HG03342 (cell line): ENCODE measurements around the gene EIF4A3.

Experiments
- ATAC-seq: cut with Tn5 transposase; IDR thresholded peaks from one replicate; pipeline ENCODE4 v1.9.1; 2021; ENCODE audit warnings: mild to moderate bottlenecking, moderate library complexity; ENCODE audit not compliant: unreplicated experiment

The EIF4A3 gene

DNA sequence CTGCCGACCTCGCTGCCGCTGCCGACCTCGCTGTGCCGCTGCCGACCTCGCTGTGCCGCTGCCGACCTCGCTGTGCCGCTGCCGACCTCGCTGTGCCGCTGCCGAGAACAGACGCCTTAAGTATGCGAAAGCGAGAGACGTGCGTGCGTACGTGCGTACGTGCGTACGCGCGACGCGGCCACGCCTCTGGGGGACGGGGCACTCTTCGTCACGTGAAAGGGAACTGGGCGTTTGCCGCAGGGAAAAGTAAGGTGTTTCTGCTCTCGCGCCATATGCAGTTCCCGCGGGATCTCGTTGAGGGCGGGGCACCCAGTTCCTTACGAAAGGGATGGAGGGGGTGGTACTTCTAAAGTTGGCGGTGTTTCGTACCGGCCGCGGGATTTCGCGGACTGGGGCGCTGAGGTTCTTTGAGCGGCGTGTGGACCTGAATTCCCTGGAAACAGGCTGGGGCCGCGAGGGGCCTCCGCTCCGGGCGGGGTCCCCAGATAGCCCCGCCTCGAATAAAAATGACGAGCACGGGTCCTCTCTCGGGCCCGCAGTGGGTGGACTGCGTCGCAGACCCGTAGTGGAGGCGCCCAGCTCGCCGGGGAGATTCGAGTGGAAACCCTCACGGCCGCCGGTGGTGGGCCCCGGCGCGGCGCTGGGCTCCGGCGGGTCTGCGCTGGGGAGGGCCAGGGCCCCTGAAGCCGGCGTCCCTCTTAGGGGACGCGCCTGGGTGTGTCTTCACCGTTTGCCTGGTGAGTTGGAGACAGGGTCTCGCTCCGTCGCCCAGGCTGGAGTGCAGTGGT lies at the start of gene EIF4A3:
EIF4A3 (minus strand) TSS at position 94 of the 788 bp plus-strand sequence. CDS start 167 bp downstream, outside the sequence.
- ATAC-seq, result peak; percentile 85

DNA sequence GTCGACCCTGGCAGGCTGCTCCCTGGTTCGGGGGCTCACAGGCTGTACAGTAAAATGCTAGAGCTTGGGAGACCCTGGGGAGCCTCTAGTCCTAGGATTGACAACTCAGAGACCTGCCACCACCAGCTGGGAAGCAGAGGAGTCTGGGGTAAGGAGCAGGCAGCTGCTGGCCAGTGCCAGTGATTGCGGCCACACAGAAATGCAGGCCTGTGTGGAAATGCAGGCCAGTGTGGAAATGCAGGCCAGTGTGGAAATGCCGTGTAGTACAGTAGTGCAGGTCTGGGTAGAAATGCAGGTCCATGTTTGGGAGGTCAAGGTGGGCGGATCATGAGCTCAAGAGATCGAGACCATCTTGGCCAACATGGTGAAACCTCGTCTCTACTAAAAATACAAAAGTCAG lies 49.7 kb upstream of the EIF4A3 start:
- no peak for ATAC-seq

GRCh38 chr17:80195671-80196529 lies 49.0 kb upstream of the EIF4A3 start:
- ATAC-seq, result no peak

GRCh38 chr17:80195141-80195540 lies 48.2 kb upstream of the EIF4A3 start:
- no peak for ATAC-seq

- ATAC-seq, result no peak
Measured at GRCh38 chr17:80191865-80192661, 45.1 kb upstream of the EIF4A3 start.

DNA sequence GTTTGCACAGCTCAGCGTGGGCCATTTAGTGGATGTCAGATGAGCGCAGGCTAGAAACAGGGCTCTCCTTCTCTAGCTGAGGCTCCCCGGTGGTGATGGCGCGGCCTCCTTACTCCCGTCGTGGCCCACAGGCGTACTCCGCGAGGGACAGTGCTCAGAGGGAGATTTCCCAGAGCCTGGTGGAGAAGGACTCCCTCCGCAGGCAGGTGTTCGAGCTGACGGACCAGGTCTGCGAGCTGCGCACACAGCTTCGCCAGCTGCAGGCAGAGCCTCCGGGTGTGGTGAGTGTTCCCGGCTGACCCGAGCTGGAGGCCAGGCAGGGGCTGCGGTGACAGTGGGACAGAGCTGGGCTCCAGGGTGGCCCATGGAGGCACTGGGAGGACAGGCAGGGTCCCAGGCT lies 44.3 kb upstream of the EIF4A3 start:
- ATAC-seq, result no peak

GRCh38 chr17:80190716-80191115 lies 43.8 kb upstream of the EIF4A3 start:
- ATAC-seq, result no peak

GRCh38 chr17:80189611-80190010 lies 42.7 kb upstream of the EIF4A3 start:
- no peak for ATAC-seq

- ATAC-seq, result no peak
Measured at GRCh38 chr17:80187515-80187941, 40.6 kb upstream of the EIF4A3 start.

GRCh38 chr17:80187090-80187489 lies 40.2 kb upstream of the EIF4A3 start:
- ATAC-seq, result no peak

- no peak for ATAC-seq
Measured at GRCh38 chr17:80185968-80186367, 39.0 kb upstream of the EIF4A3 start.

DNA sequence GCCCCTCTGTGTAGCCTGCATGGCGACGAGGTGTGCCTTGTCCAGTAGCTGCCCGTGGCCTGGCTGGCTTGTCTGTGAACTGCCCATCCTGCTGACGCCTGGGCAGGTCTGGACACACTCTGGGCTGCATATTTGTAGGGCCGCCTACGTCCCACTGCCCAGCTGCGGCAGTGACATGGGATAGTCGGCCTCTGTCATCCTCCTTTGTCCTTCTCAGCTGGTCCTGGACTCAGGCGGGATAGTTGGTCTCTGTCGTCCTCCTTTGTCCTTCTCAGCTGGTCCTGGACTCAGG lies 37.4 kb upstream of the EIF4A3 start:
- no peak for ATAC-seq

DNA sequence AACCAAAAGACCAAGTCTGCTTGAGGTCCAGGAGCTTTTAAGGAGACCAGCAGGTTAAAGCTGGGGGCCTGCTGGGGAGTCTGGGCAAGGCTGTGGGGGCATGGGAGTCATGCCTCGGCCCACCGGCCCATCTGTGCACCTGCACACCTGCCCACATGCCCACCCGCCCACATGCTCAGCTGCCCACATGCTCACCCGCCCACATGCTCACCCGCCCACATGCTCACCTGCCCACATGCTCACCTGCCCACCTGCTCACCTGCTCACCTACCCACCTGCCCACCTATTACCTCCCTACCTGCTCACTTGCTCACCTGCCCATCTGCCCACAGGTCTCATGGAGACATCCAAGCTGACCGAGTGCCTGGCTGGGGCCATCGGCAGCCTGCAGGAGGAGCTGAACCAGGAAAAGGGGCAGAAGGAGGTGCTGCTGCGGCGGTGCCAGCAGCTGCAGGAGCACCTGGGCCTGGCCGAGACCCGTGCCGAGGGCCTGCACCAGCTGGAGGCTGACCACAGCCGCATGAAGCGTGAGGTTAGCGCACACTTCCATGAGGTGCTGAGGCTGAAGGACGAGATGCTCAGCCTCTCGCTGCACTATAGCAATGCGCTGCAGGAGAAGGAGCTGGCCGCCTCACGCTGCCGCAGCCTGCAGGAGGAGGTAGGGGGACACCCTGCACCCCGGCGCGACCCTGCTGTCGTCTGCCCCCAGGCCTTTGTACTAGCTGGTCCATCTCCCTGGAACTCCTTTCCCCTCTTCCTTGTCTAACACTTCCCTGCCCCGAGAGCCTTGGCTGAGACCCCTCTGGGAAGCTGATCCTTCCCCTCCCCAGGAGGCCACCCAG lies 36.9 kb upstream of the EIF4A3 start:
- no peak for ATAC-seq

GRCh38 chr17:80182845-80183223 lies 35.9 kb upstream of the EIF4A3 start:
- ATAC-seq, result no peak

GRCh38 chr17:80182118-80182844 lies 35.4 kb upstream of the EIF4A3 start:
- ATAC-seq, result no peak

DNA sequence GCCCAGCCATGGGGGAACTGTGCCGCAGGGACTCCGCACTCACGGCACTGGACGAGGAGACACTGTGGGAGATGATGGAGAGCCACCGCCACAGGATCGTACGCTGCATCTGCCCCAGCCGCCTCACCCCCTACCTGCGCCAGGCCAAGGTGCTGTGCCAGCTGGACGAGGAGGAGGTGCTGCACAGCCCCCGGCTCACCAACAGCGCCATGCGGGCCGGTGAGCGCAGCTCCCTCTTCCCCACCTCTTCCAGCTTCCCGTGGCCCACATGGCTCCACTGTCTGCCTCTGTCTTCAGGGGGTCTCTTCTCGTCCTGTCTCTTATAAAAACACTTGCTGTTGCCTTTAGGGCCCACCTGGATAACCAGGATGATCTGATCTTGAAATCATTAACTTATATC lies 34.5 kb upstream of the EIF4A3 start:
- no peak for ATAC-seq

DNA sequence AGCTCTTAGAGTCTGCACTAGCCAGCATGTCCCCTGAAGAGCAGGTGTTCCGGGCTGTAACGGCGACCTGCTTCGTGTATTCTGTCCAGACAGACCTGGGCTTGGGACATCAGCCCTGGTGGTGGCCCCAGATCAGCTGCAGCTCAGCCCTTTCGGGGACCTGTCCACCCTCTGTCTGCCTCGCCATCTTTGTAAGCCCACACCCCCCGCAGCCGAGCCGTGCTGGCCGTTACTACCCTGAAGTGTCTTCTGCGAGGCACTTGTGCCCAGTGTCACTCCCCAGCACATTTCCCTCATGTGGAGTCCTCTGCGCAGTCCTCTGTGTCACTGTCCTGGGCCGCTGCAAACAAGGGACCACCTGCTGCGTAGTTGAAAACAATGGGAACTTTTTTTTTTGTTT lies 33.3 kb upstream of the EIF4A3 start:
- no peak for ATAC-seq

GRCh38 chr17:80177986-80178595 lies 31.2 kb upstream of the EIF4A3 start:
- ATAC-seq, result no peak

GRCh38 chr17:80176757-80177156 lies 29.8 kb upstream of the EIF4A3 start:
- ATAC-seq, result no peak
